Measurements from ENCODE around the gene KCNK4.
"Not testable (repeated sequence)": the region's sequence is repeated elsewhere in the genome, so short reads cannot be mapped to it uniquely, and the experiment has no call there.

KCNK4 gene

DNA sequence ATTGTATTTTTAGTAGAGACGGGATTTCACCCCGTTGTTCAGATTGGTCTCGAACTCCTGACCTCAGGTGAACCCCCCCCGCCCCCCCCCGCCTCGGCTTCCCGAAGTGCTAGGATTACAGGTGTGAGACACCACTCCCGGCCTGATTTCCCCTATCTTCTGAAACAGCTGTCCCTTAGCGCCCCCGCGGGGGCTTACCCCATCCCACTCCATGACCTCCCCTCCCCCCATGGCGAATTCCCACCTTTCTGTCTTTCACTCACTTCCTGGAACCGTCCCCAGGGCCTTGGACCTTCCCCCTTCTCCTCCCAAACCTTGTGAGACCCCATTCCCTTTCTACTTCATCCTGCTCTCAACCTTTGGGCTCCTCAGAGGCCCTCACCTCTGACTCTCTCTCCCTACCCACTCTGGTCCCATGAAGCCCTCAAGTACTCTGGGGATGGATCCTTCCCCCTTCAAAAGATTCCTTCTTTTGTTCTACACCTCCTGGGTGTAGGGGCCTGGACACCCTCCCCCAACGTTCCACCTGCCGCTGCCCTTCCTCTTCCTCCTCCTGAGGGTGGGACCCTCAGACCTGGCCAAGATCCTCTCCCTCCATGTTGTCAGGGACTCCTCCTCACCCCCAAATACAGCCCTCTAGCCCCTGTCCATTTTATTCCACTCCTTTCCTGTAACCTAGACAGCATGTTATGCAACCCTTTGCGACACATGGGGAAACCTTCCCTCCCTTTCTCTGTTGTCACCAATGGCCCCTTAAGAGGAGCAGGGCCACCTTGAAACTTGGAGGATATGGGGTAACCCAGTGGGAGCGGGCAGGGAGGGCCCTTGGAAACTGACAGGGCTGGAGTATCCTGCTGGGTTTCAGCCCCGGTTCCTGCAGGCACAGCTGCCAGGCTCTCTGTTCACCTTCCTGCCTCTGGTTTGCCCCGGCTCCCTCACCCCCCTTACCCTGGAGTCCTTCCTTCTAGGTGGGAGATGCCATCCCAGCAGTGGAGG is 28.0 kb downstream of the KCNK4 start:
- H3K27me3 ChIP-seq (ENCODE audit: control insufficient read depth in 1 of 2, insufficient read depth in 2 of 2, low read length in 2 of 2) = no peaks in the 10 kb centered on the region
- peak overlapping the region; percentile 58 for H3K27ac ChIP-seq (ENCODE audit: low read depth, low read length)
- H3K9ac ChIP-seq (ENCODE audit: low read length) = peak overlapping the region; percentile 93
- H3K36me3 ChIP-seq (ENCODE audit: insufficient read depth, low read length) = peaks cover 9% of the 10 kb centered on the region
- peak overlapping the region; percentile 92 to 98 for H3K4me3 ChIP-seq (ENCODE audit: low read depth in 1 of 2, low read length in 2 of 2)
- no peaks in the 10 kb centered on the region for H3K9me3 ChIP-seq (ENCODE audit: low read length)
- H3K4me1 ChIP-seq (ENCODE audit: insufficient read depth, low read length) = peaks cover 17% of the 10 kb centered on the region

DNA sequence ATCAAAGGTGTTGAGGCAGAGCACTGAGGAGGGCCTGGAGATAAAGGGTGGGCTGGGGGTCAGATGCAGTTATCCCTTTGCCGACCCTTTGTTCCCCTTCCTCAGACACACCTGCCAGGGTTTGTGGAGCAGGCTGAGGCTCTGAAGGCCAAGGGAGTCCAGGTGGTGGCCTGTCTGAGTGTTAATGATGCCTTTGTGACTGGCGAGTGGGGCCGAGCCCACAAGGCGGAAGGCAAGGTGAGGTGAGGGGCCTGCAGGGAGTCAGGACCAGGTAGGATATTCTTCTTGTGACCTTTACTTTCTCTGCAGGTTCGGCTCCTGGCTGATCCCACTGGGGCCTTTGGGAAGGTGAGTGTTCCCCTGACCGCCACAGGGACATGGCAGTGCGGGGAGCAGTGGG is 29.5 kb downstream of the KCNK4 start:
- peaks cover 9% of the 10 kb centered on the region for H3K36me3 ChIP-seq (ENCODE audit: insufficient read depth, low read length)
- no peak overlapping the region for H3K9ac ChIP-seq (ENCODE audit: low read length)
- H3K27ac ChIP-seq (ENCODE audit: low read depth, low read length) = no peak overlapping the region

DNA sequence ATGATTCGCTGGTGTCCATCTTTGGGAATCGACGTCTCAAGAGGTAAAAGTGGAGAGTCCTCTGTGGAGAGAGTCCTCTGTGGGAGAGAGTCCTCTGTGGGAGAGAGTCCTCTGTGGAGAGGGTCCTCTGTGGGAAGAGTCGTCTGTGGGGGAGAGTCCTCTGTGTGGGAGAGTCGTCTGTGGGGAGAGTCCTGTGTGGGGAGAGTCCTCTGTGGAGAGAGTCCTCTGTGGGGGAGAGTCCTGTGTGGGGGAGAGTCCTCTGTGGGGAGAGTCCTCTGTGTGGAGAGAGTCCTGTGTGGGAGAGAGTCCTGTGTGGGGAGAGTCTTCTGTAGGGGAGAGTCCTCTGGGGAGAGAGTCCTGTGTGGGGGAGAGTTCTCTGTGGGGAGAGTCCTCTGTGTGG is 29.9 kb downstream of the KCNK4 start:
- Histone ChIP-seq H3K4me1 (ENCODE audit: insufficient read depth, low read length) (peaks cover 17% of the 10 kb centered on the region), H3K9ac (ENCODE audit: low read length) (no peak overlapping the region)

More for the DNA sequence above, 29.5 kb downstream of the KCNK4 start:
- Histone ChIP-seq H3K27me3 (ENCODE audit: control insufficient read depth in 1 of 2, insufficient read depth in 2 of 2, low read length in 2 of 2) (no peaks in the 10 kb centered on the region), H3K4me1 (ENCODE audit: insufficient read depth, low read length) (peaks cover 17% of the 10 kb centered on the region), H3K4me3 (ENCODE audit: low read depth in 1 of 2, low read length in 2 of 2) (no peak overlapping the region), H3K9me3 (ENCODE audit: low read length) (no peaks in the 10 kb centered on the region)

DNA sequence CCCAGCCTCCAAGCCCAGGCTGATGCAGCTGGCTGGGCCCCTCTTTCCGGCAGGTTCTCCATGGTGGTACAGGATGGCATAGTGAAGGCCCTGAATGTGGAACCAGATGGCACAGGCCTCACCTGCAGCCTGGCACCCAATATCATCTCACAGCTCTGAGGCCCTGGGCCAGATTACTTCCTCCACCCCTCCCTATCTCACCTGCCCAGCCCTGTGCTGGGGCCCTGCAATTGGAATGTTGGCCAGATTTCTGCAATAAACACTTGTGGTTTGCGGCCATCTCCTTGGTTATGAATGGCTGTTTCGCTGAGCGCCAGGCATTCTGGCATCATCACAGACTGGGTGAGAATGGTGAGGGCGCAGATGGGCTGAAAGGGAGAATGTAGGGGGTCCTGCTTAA is 30.4 kb downstream of the KCNK4 start:
- no peak overlapping the region for H3K27ac ChIP-seq (ENCODE audit: low read depth, low read length)

More for the DNA sequence above, 29.9 kb downstream of the KCNK4 start:
- Histone ChIP-seq H3K27ac (ENCODE audit: low read depth, low read length) (no peak overlapping the region), H3K27me3 (ENCODE audit: control insufficient read depth in 1 of 2, insufficient read depth in 2 of 2, low read length in 2 of 2) (no peaks in the 10 kb centered on the region), H3K4me3 (ENCODE audit: low read depth in 1 of 2, low read length in 2 of 2) (no peak overlapping the region), H3K36me3 (ENCODE audit: insufficient read depth, low read length) (peaks cover 6% of the 10 kb centered on the region), H3K9me3 (ENCODE audit: low read length) (no peaks in the 10 kb centered on the region)

DNA sequence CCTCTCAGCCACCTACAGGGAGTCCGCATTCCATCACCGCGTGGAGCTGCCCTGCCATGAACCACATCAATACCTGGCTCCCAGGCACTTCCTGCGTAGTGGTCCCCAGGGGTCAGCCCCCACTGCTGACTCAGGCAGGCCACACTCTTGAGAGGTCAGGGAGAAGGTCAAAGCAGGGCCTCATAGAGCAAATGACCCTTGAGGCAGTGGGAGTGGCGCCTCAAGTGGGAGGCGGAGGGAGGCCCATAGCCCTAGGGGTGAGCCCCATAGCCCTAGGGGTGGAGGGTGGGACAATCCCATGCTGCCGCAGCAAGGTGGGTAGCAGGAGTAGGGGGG is 31.8 kb downstream of the KCNK4 start:
- Histone ChIP-seq H3K9ac (ENCODE audit: low read length) (no peak overlapping the region), H3K27me3 (ENCODE audit: control insufficient read depth in 1 of 2, insufficient read depth in 2 of 2, low read length in 2 of 2) (no peaks in the 10 kb centered on the region), H3K4me3 (ENCODE audit: low read depth in 1 of 2, low read length in 2 of 2) (no peak overlapping the region), H3K4me1 (ENCODE audit: insufficient read depth, low read length) (peaks cover 9% of the 10 kb centered on the region), H3K9me3 (ENCODE audit: low read length) (no peaks in the 10 kb centered on the region), H3K27ac (ENCODE audit: low read depth, low read length) (no peak overlapping the region), H3K36me3 (ENCODE audit: insufficient read depth, low read length) (no peaks in the 10 kb centered on the region)

More for the DNA sequence above, 30.4 kb downstream of the KCNK4 start:
- peaks cover 12% of the 10 kb centered on the region for H3K4me1 ChIP-seq (ENCODE audit: insufficient read depth, low read length)
- no peaks in the 10 kb centered on the region for H3K9me3 ChIP-seq (ENCODE audit: low read length)
- peaks cover 1% of the 10 kb centered on the region for H3K36me3 ChIP-seq (ENCODE audit: insufficient read depth, low read length)
- no peak overlapping the region for H3K9ac ChIP-seq (ENCODE audit: low read length)
- H3K4me3 ChIP-seq (ENCODE audit: low read depth in 1 of 2, low read length in 2 of 2) = no peak overlapping the region
- no peaks in the 10 kb centered on the region for H3K27me3 ChIP-seq (ENCODE audit: control insufficient read depth in 1 of 2, insufficient read depth in 2 of 2, low read length in 2 of 2)

DNA sequence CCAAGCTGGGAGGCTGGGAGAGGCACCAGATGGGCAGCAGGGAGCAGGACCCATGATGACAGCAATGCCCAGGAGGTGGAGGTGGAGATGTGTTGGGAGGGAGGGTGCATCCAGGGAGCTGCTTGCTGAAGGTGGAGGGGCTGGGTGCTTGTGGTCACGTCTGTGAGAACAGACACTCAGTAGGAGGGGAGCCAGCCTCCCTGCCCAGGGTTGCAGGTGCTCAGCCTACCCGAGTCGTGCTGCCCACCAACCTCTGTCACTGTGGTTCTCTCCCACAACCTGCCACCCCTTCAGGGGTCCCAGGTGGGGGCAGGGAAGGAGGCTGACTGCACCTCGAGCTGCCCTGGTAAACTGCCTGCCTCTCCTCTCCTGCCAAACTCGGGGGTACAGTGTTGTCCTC is 32.3 kb downstream of the KCNK4 start:
- H3K4me3 ChIP-seq (ENCODE audit: low read depth in 1 of 2, low read length in 2 of 2) = no peak overlapping the region
- no peaks in the 10 kb centered on the region for H3K36me3 ChIP-seq (ENCODE audit: insufficient read depth, low read length)
- H3K27ac ChIP-seq (ENCODE audit: low read depth, low read length) = no peak overlapping the region
- H3K27me3 ChIP-seq (ENCODE audit: control insufficient read depth in 1 of 2, insufficient read depth in 2 of 2, low read length in 2 of 2) = no peaks in the 10 kb centered on the region
- no peak overlapping the region for H3K9ac ChIP-seq (ENCODE audit: low read length)
- H3K9me3 ChIP-seq (ENCODE audit: low read length) = no peaks in the 10 kb centered on the region
- peaks cover 9% of the 10 kb centered on the region for H3K4me1 ChIP-seq (ENCODE audit: insufficient read depth, low read length)

DNA sequence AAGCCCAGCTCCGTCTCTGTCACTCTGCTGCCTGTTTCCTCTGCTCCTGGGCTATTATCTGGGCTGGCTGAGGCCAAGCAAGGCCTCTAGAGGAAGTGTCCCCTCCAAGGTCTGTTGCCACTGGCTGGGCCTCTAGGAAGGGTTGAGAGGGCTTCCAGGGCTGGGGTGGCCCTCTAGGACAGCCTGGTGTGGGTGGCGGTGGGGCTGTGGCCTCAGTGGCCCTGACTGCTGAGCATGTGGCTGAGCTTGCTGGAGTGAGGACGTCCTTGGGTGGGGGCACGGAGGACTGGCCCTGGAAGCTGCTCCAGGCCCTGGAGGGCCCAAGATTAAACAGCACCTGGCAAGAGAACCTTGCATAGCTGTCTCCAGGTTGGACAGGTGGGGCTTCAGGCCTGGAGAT is 32.9 kb downstream of the KCNK4 start:
- not testable (repeated sequence) for H3K27me3 ChIP-seq (ENCODE audit: control insufficient read depth in 1 of 2, insufficient read depth in 2 of 2, low read length in 2 of 2); H3K27ac ChIP-seq (ENCODE audit: low read depth, low read length); H3K4me3 ChIP-seq (ENCODE audit: low read depth in 1 of 2, low read length in 2 of 2); H3K9me3 ChIP-seq (ENCODE audit: low read length); H3K9ac ChIP-seq (ENCODE audit: low read length); H3K36me3 ChIP-seq (ENCODE audit: insufficient read depth, low read length); H3K4me1 ChIP-seq (ENCODE audit: insufficient read depth, low read length)

DNA sequence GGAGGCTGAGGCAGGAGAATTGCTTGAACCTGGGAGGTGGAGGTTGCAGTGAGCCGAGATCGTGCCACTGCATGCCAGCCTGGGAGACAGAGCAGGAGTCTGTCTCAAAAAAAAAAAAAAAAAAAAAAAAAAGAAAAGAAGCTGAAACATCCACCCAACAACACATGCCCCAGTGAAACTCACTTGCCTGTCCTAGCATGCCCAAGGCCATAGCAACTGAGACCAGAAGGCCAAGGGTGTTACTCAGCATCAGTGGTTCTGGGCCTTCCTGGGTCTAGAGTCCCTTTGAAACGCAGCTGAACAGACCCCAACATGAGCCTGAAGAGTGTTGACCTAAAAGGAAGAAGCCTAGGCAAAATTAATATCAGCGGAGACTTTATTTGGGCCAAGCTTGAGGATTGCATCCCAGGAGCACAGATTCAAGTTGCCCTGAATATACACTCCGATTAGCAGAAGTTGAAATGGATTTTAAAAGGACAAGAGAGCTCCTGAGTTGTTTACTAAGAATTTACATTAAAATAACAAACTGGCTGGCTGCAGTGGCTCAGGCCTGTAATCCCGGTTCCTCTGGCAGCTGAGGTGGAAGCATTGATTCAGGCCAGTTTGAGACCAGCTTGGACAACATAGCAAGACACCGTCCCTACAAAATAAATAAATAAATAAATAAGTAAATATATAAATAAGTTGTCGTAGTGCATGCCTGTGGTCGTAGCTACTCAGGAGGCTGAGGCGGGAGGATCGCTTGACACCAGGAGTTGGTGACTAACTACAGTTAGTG is 33.8 kb downstream of the KCNK4 start:
- Histone ChIP-seq H3K4me1 (ENCODE audit: insufficient read depth, low read length) (no peaks in the 10 kb centered on the region), H3K9me3 (ENCODE audit: low read length) (no peaks in the 10 kb centered on the region), H3K4me3 (ENCODE audit: low read depth in 1 of 2, low read length in 2 of 2) (no peak overlapping the region), H3K27ac (ENCODE audit: low read depth, low read length) (no peak overlapping the region), H3K27me3 (ENCODE audit: control insufficient read depth in 1 of 2, insufficient read depth in 2 of 2, low read length in 2 of 2) (no peaks in the 10 kb centered on the region), H3K36me3 (ENCODE audit: insufficient read depth, low read length) (no peaks in the 10 kb centered on the region), H3K9ac (ENCODE audit: low read length) (no peak overlapping the region)

DNA sequence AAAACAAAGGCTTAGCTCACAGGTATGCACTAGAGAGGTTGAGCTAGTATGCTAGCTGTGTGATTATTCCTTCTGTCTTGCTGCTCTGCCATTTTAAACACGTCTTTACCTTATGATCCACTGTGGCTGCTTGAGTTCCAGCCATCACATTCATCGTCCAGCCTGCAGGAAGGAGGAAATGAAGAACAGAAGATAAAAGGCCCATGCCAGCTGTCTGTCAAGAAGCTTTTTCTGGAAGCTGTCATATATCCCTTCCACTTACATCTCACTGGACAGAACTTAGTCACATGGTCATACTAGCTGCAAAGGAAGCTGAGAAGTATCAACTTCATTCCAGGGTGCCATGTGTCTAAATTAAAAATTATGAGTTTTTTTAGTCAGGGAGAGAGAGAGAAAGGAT is 36.3 kb downstream of the KCNK4 start:
- Histone ChIP-seq H3K27me3 (ENCODE audit: control insufficient read depth in 1 of 2, insufficient read depth in 2 of 2, low read length in 2 of 2) (no peaks in the 10 kb centered on the region), H3K36me3 (ENCODE audit: insufficient read depth, low read length) (no peaks in the 10 kb centered on the region), H3K9ac (ENCODE audit: low read length) (no peak overlapping the region), H3K9me3 (ENCODE audit: low read length) (no peaks in the 10 kb centered on the region), H3K4me1 (ENCODE audit: insufficient read depth, low read length) (no peaks in the 10 kb centered on the region), H3K27ac (ENCODE audit: low read depth, low read length) (no peak overlapping the region), H3K4me3 (ENCODE audit: low read depth in 1 of 2, low read length in 2 of 2) (no peak overlapping the region)

DNA sequence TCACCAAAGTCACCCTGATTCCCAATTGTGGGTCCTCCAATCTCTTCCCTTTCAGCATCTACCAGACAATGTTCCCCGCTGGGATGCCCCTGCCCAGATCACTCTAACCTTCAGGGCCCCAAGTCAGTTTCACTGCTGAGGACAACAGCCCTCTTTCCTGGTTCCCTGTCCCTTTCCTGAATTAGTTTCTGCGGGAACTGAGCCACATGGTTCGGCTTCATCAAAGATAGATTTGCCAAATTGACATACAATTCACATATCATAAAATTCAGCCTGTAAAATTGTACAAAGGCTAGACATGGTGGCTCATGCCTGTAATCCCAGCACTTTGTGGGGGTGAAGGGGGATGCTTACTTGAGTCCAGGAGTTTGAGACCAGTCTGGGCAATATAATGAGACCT is 36.9 kb downstream of the KCNK4 start:
- Histone ChIP-seq H3K27ac (ENCODE audit: low read depth, low read length) (no peak overlapping the region), H3K9me3 (ENCODE audit: low read length) (no peaks in the 10 kb centered on the region), H3K4me1 (ENCODE audit: insufficient read depth, low read length) (no peaks in the 10 kb centered on the region), H3K9ac (ENCODE audit: low read length) (no peak overlapping the region), H3K4me3 (ENCODE audit: low read depth in 1 of 2, low read length in 2 of 2) (no peak overlapping the region), H3K27me3 (ENCODE audit: control insufficient read depth in 1 of 2, insufficient read depth in 2 of 2, low read length in 2 of 2) (no peaks in the 10 kb centered on the region), H3K36me3 (ENCODE audit: insufficient read depth, low read length) (no peaks in the 10 kb centered on the region)

DNA sequence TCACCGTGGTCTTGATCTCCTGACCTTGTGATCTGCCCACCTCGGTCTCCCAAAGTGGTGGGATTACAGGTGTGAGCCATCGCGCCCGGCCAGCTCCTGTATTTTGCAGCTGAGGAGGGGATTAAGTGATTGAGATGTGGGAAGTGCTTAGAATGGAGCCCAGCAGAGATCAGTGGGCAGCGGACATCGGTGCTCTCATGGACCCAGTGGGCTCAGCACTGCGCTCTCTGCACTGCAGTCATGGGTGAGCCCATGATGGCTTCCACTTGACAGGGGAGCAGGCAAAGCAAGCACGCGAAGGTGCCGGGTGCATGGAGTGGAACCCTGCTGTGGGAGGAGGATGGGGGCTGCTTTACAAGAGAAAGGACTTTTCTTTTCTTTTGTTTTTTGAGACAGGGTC is 39.8 kb downstream of the KCNK4 start:
- H3K4me3 ChIP-seq (ENCODE audit: low read depth in 1 of 2, low read length in 2 of 2) = no peak overlapping the region
- H3K9ac ChIP-seq (ENCODE audit: low read length) = no peak overlapping the region
- no peaks in the 10 kb centered on the region for H3K4me1 ChIP-seq (ENCODE audit: insufficient read depth, low read length)
- no peak overlapping the region for H3K27ac ChIP-seq (ENCODE audit: low read depth, low read length)
- no peaks in the 10 kb centered on the region for H3K9me3 ChIP-seq (ENCODE audit: low read length)
- H3K36me3 ChIP-seq (ENCODE audit: insufficient read depth, low read length) = no peaks in the 10 kb centered on the region
- H3K27me3 ChIP-seq (ENCODE audit: control insufficient read depth in 1 of 2, insufficient read depth in 2 of 2, low read length in 2 of 2) = no peaks in the 10 kb centered on the region
